ENCODE results near the gene NPTX2.

The NPTX2 gene

DNA sequence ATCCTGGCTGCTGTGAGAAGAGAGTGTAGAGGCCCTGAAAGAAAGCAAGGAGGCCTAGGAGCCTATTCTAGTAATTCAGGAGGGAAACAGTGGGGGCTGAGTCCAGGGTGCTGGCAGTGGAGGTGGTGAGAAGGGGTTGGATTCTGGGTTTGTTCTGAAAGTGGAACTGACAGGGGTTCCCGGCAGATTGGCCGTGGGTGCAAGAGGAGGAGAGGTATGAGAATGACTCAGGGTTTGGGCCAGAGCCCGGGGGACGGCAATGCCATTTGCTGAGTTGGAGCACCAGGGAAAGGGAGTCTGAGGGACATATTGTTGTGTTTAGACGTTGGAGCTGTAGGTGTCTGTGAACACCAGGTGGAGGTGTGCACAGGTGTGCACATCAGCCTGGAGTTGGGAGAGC is 38.5 kb downstream of the NPTX2 start:
- DNase-seq = no peak

DNA sequence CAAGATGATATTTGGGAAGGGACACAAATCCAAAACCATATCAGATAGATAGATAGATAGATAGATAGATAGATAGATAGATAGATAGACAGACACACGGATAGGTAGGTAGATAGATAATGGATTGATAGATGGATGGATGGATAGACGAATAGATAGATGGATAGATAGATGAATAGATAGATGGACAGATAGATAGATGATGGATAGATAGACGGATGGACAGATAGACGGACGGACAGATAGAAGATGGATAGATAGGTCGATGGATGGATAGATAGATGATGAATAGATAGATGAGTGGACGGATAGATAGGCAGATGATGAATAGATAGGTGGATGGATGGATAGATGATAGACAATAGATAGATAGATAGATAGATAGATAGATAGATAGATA is 39.8 kb downstream of the NPTX2 start:
- no peak for DNase-seq

DNA sequence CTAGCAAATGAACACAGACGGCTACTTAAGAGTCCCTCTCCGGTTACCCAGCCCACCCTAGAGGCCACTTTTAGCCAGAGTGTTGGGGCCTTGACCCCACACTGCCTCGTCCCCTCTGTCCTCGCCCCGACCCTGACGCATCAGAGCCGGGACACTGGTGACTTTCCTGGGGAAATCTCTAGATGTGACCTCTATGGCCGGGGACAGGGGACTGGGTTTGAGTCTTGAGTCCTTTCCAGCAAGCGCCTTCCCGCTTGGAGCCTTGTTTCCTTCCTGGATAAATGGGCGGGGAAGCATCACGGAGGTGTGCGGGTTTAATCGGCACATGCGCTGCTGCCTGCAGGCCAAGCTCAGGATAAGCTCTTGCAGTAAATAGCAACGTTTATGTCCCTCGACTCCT is 40.7 kb downstream of the NPTX2 start:
- DNase-seq = no peak

DNA sequence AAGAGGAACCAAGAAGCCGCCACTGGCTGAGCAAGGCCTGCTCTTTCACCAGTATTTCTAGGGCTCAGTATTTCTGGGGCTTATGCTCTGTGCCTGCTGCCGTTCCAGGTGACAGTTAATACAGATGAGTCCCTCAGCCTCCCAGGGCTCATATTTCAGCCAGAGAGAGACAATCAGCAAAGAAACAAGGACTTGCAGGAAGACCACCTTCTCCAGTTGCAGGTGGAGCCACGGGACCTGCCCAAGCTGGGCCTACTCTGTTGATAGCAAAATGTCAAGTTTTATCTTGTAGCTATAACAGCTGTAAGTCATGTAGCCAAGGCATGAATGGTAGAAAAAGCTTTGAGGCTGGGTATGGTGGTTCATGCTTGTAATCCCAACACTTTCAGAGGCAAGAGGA is 42.7 kb downstream of the NPTX2 start:
- DNase-seq = no peak

DNA sequence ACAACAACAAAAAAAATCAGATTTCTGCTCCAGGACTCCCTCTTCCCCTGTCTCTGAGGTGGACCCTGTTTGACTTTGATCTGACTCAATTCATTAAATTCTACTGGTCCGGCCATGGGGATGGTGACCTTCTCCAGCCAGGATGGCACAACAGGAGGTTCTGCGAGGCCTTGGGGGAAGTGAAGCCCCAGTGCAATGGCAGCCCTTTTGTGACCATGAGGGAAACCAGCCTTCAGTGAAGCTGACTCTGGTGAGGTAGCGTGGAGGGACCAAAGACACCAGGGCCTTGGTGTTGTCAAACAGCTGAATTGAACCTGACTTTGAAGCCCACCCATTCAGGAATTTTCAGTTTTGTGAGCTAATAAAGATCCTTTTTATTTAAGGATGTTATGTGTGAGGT is 44.5 kb downstream of the NPTX2 start:
- no peak for DNase-seq

DNA sequence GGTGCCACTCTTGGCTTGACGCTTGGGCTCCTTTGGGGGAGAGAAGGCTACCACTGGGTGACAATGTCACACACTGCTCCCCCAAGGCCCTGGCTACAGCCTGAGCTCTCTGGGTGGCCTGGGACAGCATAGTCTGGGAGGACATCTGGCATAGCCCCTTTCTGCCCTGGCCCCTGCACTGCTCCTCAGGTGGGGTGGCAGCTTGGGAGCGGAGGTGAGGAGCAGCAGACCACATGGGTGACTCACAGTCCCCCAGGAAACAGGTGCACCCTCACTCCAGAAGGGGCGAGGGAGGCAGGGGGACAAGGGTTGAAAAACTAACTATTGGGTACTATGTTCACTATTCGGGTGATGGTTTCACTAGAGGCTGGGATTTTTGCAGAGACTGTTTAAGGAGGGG is 45.2 kb downstream of the NPTX2 start:
- no peak for DNase-seq

DNA sequence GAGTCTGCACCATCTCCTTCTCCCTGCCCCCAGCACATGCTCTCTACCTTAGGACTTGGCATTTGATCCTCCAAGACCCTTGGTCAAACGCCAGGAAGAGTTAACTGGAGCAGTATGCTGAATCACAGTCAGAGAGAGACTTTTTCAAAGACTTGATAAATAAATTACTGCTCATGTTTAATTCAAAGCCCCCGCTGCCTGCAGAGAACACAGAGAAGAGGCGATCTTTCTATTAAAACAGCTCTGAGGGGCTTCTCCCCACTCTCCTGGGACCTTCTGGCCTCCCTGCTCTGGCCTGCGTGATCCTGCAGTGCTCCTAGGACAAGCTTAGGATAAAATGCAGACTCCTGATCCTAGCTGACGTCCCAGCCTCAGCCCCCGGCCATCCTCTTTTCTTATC is 47.8 kb downstream of the NPTX2 start:
- DNase-seq = no peak

DNA sequence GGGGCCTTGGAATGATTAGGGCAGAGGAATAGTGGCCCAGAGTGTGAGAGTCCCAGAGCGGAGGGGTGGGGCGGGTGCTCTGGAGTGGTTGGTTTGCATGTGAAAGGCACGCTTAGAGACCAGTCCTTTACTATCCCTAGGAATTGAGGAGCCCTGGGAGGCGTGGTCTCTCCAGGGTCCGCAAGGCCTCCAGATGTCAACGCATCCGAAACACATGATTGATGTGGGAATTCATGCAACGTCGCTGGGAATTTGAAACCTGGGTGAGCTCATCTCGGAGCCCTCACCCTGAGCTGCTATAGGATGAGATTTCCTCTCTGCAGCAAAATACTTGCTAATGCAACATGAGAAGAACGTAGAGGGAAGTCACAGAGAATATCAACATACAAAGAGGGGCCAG is 51.2 kb downstream of the NPTX2 start:
- no peak for DNase-seq

DNA sequence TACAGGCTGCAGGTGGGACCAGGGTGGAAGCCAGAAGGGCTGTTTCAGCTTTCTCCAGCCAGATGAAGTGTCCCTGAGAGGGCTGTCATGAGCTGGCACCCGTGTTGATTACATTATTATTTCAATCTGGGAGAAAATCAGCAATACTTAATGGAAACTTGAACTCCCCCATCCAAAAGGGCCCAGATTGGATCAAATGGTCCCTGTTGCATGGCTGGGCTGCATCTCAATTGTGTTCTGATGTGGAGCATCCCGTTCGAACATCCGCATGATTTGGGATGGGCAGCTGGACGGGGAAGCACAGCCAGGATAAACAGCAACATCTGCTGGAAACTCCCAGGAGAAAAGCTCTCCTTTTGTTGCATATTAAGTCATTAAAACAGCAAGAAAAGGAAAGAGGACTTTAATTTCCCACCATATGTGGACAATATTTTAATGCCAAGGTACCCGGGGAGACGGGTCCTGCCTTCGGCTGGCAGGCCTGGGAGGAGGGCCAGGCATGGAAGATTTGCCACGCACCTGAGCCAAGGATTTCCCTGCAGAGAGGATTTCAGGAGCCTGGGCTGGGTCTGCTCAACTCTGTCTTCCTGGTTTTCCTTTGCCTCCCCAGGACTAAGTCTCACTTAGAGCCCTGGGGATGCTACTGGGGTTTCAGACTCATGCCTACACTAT is 52.4 kb downstream of the NPTX2 start:
- DNase-seq = no peak

DNA sequence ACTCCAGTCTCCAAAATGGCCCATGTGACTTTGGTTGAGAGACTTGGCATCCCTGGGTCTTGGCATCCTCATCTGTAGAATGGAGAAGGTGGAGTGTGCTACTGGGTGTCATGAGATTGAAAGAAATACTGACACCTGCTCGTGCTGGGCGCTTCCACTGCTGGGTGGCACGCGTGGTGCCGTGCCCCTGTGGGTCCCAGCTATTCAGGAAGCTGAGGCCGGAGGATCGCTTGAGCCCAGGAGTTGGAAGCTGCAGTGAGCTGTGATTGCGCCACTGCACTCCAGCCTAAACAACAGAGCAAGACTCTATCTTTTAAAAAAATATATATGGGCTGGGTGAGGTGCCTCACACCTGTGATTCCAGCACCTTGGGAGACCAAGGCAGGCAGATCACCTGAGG is 53.1 kb downstream of the NPTX2 start:
- no peak for DNase-seq

DNA sequence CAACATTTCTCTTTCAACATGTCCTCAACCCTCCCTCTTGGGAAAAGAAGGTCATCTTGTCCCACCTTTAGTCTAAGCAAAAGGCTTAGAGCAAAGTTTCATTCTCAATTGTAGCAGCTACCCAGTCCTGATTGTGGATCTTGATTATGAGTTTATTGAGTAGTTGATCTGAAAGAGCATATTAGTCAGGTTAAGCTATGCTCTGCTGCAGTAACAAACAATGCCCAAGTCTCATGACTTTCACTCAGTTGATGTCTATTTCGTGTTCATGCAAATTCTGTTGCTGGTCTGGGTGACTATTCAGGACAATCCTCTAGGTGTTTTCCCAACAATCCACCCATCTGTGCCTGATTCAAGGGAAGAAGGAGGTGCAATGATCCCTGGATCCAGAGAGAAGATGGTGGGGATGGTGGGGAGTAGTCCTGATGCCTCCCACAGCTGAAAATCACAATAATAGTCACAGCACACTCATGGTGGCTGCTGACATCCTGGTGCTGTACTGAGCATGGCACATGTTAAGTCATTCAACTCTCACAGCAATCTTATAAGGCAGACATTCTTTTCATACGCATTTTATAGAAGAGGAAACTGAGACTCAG is 54.7 kb downstream of the NPTX2 start:
- DNase-seq = no peak

DNA sequence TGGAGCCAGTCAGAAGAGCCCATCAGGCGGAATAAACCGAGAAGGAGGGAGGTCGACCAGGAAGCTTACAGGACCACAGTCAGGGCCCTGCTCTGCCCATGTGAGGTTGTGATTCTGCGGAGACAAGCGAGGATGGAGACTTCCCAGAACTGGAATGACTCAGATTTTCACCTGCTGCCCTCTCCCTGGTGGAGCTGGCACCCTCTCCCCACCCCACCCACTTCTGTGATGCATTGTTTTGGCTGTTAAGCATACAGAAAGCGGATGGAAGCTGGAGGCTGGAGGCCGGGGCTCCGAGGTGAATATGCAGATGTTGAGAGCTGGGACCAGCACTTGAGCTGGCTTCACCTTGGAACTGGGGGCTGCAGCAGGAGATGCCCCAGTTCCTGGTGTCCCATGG is 57.4 kb downstream of the NPTX2 start:
- no peak for DNase-seq

DNA sequence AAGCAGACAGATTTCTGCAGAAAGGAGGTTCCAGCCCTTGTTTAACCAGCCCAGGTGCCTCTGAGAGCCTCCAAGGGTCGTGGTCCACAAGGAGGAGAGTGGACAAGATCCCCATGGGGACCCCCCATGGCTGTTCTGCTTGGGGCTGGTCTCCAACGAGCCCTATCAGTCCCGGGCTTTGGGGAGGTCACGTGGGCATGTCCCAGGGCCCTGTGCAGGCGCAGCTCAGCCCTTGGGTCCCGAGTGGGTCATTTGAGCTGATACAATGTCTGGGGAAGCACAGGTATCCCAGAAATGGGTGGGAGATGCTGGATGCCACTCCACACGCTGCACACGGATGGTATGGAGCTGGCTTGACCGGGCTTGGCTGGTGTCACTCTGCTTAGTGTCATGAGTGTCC is 57.8 kb downstream of the NPTX2 start:
- DNase-seq = no peak

DNA sequence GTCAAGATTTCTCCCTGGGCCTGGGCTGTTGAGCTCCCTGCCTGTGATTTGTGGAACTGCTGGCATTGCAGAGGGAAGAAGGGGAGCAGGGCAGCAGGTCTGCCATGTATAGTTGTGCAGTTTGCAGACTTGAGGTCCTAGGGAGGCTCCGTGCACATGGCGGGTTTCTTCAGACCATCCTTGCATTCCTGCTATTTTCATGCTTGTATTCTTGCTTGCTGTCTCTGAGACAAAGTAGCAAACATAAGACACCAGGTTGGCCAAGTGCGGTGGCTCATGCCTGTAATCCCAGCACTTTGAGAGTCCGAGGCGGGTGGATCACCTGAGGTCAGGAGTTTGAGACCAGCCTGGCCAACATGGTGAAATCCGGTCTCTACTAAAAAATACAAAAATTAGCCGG is 61.1 kb downstream of the NPTX2 start:
- no peak for DNase-seq

All from NCI-H1930 (cell line).